ENCODE results near the gene SCN5A.
A peak's percentile ranks its signal among the peaks of the same experiment; 100 is the strongest.

The SCN5A gene

GRCh38 chr3:38563070-38563885 lies 86.2 kb downstream of the SCN5A start:
- H3K4me3 ChIP-seq (ENCODE audit: low read depth, low read length), result no peak overlapping the region
- no peak for TF ChIP-seq CTCF (IDR thresholded peaks at IDR 0.05; ENCODE audit: borderline replicate concordance, insufficient read depth, low read depth, low read length)

GRCh38 chr3:38562467-38562925 lies 87.0 kb downstream of the SCN5A start:
- no peak overlapping the region for H3K4me3 ChIP-seq (ENCODE audit: low read depth, low read length)
- no peak for TF ChIP-seq CTCF (IDR thresholded peaks at IDR 0.05; ENCODE audit: borderline replicate concordance, insufficient read depth, low read depth, low read length)

GRCh38 chr3:38561746-38562466 lies 87.6 kb downstream of the SCN5A start:
- TF ChIP-seq CTCF (IDR thresholded peaks at IDR 0.05; ENCODE audit: borderline replicate concordance, insufficient read depth, low read depth, low read length), result no peak
- no peak overlapping the region for H3K4me3 ChIP-seq (ENCODE audit: low read depth, low read length)

GRCh38 chr3:38560996-38561717 lies 88.3 kb downstream of the SCN5A start:
- no peak overlapping the region for H3K4me3 ChIP-seq (ENCODE audit: low read depth, low read length)
- no peak for TF ChIP-seq CTCF (IDR thresholded peaks at IDR 0.05; ENCODE audit: borderline replicate concordance, insufficient read depth, low read depth, low read length)

- peak; percentile 33; the same call in 1 of the 2 replicates for TF ChIP-seq CTCF (IDR thresholded peaks at IDR 0.05; ENCODE audit: borderline replicate concordance, insufficient read depth, low read depth, low read length)
- H3K4me3 ChIP-seq (ENCODE audit: low read depth, low read length), result no peak overlapping the region
Observed at GRCh38 chr3:38560284-38560683, 89.2 kb downstream of the SCN5A start.

- no peak overlapping the region for H3K4me3 ChIP-seq (ENCODE audit: low read depth, low read length)
Observed at GRCh38 chr3:38558864-38559263, 90.6 kb downstream of the SCN5A start.

More at GRCh38 chr3:38558864-38559263, 90.6 kb downstream of the SCN5A start:
- TF ChIP-seq CTCF (IDR thresholded peaks at IDR 0.05; ENCODE audit: borderline replicate concordance, insufficient read depth, low read depth, low read length), result no peak

Data from GM12875 (cell line).